22Rv1 (cell line): ENCODE data around the gene PANX2.
"Not testable (repeated sequence)": the region's sequence is repeated elsewhere in the genome, so short reads cannot be mapped to it uniquely, and the experiment has no call there.

Experiments used
- H3K27ac ChIP-seq: fragments of 450-650 bp; 2 replicates; pipeline ENCODE4 v1.5.1; 2017
- CTCF ChIP-seq: fragments of 450-650 bp; IDR thresholded peaks from 2 replicates; pipeline ENCODE4 v1.5.1; 2017; ENCODE audit warnings: mild to moderate bottlenecking
- ZFX ChIP-seq: fragments of 450-650 bp; IDR thresholded peaks from 2 replicates; pipeline ENCODE4 v1.6.1; 2017; ENCODE audit warnings: antibody characterized with exemption, borderline replicate concordance

Gene PANX2

GRCh38 chr22:50141891-50142363 lies 28.6 kb upstream of the PANX2 start:
- 0 out of 2 replicates have a peak overlapping the region, but pooled peaks have one; percentile 17 for H3K27ac ChIP-seq
- TF ChIP-seq ZFX: no peak
- peak; percentile 63 for TF ChIP-seq CTCF

GRCh38 chr22:50143096-50143495 lies 27.4 kb upstream of the PANX2 start:
- H3K27ac ChIP-seq: no peak overlapping the region
- TF ChIP-seq ZFX: no peak
- TF ChIP-seq CTCF: no peak

- TF ChIP-seq ZFX: no peak
- no peak for TF ChIP-seq CTCF
Observed at GRCh38 chr22:50144005-50144614, 26.4 kb upstream of the PANX2 start.

GRCh38 chr22:50145721-50146438 lies 24.7 kb upstream of the PANX2 start:
- no peak for TF ChIP-seq ZFX
- TF ChIP-seq CTCF: no peak
- H3K27ac ChIP-seq: no peak overlapping the region

More at GRCh38 chr22:50144005-50144614, 26.4 kb upstream of the PANX2 start:
- H3K27ac ChIP-seq: no peak overlapping the region

- TF ChIP-seq CTCF (peak; percentile 88), ZFX (no peak)
- no peak overlapping the region for H3K27ac ChIP-seq
Observed at GRCh38 chr22:50146439-50147238, 23.9 kb upstream of the PANX2 start.

GRCh38 chr22:50147258-50148165 lies 23.0 kb upstream of the PANX2 start:
- not testable (repeated sequence) for H3K27ac ChIP-seq

GRCh38 chr22:50148166-50148500 lies 22.4 kb upstream of the PANX2 start:
- H3K27ac ChIP-seq: no peak overlapping the region
- TF ChIP-seq ZFX (no peak), CTCF (no peak)
